Caco-2 (cell line): ENCODE data around the gene REEP6. TPM values are rescaled to one million over a fixed set of nuclear protein-coding genes. Genes with fewer than 3 reads are reported as not detected.

Experiments
- BruUV-seq: library from RNA; stranded (reverse); fragments of 400-500 nt; replicated peaks from 2 replicates; lab custom pipeline; 2021; lab: Mats Ljungman, UMichigan
- CTCF ChIA-PET: fragments of 300-600 bp; sonication (Branson Sonifier 250); formaldehyde crosslinking; loops from one replicate; lab custom pipeline; 2022; ENCODE audit warnings: antibody characterized with exemption; lab: Charles Lee
- POLR2A ChIA-PET: fragments of 300-600 bp; sonication (Branson Sonifier 250); formaldehyde crosslinking; loops from one replicate; lab custom pipeline; 2022; ENCODE audit warnings: antibody characterized with exemption; lab: Charles Lee
- DNase-seq, 2 experiments: peaks; one replicate each; pipeline versions ENCODE4 v3.0.0 to v3.0.0-alpha.2; 2020 to 2022
- H3K27me3 ChIP-seq: replicated peaks from 2 replicates; pipeline ENCODE4 v1.6.0; 2011; ENCODE audit warnings: low read length; ENCODE audit not compliant: control insufficient read depth, insufficient read depth
- H3K36me3 ChIP-seq: 2 replicates; pipeline ENCODE4 v1.5.1; 2011; ENCODE audit warnings: low read length; ENCODE audit not compliant: control insufficient read depth, insufficient read depth
- H3K4me1 ChIP-seq: fragments of 250-450 bp; sonication (Bioruptor Pico); 2 replicates; pipeline ENCODE4 v1.5.1; 2020; ENCODE audit warnings: mild to moderate bottlenecking
- H3K4me3 ChIP-seq: 2 replicates; pipeline ENCODE4 v1.5.1; 2011; ENCODE audit warnings: low read depth, mild to moderate bottlenecking, control low read depth, low read length
- H3K9me3 ChIP-seq: fragments of 250-450 bp; sonication (Bioruptor Pico); 2 replicates; pipeline ENCODE4 v1.5.1; 2020; ENCODE audit warnings: mild to moderate bottlenecking, moderate library complexity
- H3K27ac Mint-ChIP-seq: one replicate; pipeline ENCODE4 v1.8.0; 2022; ENCODE audit warnings: mixed read lengths; ENCODE audit not compliant: unreplicated experiment
- H3K27me3 Mint-ChIP-seq: one replicate; pipeline ENCODE4 v1.8.0; 2022; ENCODE audit warnings: mixed read lengths; ENCODE audit not compliant: insufficient read depth, unreplicated experiment
- H3K36me3 Mint-ChIP-seq: one replicate; pipeline ENCODE4 v1.8.0; 2022; ENCODE audit warnings: mild to moderate bottlenecking, mixed read lengths; ENCODE audit not compliant: insufficient read depth, unreplicated experiment
- H3K4me1 Mint-ChIP-seq: one replicate; pipeline ENCODE4 v1.8.0; 2022; ENCODE audit warnings: low read depth, mixed read lengths; ENCODE audit not compliant: unreplicated experiment
- H3K4me3 Mint-ChIP-seq: one replicate; pipeline ENCODE4 v1.8.0; 2022; ENCODE audit warnings: mild to moderate bottlenecking, moderate library complexity, mixed read lengths; ENCODE audit not compliant: unreplicated experiment
- H3K9me3 Mint-ChIP-seq: one replicate; pipeline ENCODE4 v1.8.0; 2022; ENCODE audit warnings: mixed read lengths; ENCODE audit not compliant: unreplicated experiment
- intact Hi-C: fragments of 100-400 bp; cut with micrococcal nuclease; formaldehyde crosslinking; loops from one replicate; pipeline ENCODE4 v1.10.0; 2022; ENCODE audit not compliant: unreplicated experiment
- total RNA-seq: library from RNA; stranded (reverse); gene quantifications from 2 replicates; pipeline ENCODE4 v1.2.3, GENCODE V29; 2022
- TF ChIP-seq, protein P1 (sequence below), 2 experiments: fragments of 200-600 bp in 1 of 2; IDR thresholded peaks; 1 replicate in 1 of 2; 2 replicates in 1 of 2; pipeline versions ENCODE4 v1.5.1 to v1.8.0; 2011 to 2022; ENCODE audit warnings: antibody characterized with exemption in 1 of 2, control low read depth in 1 of 2, inconsistent platforms in 1 of 2, low read depth in 1 of 2, low read length in 1 of 2, mild to moderate bottlenecking in 1 of 2, moderate library complexity in 1 of 2; ENCODE audit not compliant: insufficient read depth in 1 of 2, severe bottlenecking in 1 of 2, unreplicated experiment in 1 of 2

Gene REEP6
- total RNA-seq, 1 experiment from 2014 or later, result 50.2 TPM

DNA sequence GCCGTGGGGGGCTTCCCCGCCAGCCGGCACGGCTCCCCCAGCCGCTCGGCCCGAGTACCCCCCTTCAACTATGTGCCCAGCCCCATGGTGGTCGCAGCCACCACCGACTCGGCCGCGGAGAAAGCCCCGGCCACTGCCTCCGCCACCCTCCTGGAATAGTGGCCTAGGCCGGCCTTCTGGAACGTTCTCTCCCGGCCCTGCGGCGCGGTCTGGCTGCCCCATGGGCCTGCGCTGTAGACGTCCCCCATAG lies 21.0 kb upstream of the REEP6 start:
- CTCF ChIA-PET, result no interaction called here
- H3K9me3 Mint-ChIP-seq, result no peaks in the 10 kb centered on the region
- no peak for DNase-seq
- H3K4me1 Mint-ChIP-seq, result peaks cover 4% of the 10 kb centered on the region
- H3K4me3 Mint-ChIP-seq, result peak overlapping the region; percentile 89
- H3K9me3 ChIP-seq, result no peaks in the 10 kb centered on the region
- POLR2A ChIA-PET, result no interaction called here
- H3K27me3 ChIP-seq, result no peaks in the 10 kb centered on the region
- H3K27ac Mint-ChIP-seq, result peak overlapping the region; percentile 90
- H3K36me3 ChIP-seq, result no peaks in the 10 kb centered on the region
- H3K36me3 Mint-ChIP-seq, result peaks cover 46% of the 10 kb centered on the region
- peak overlapping the region; percentile 65 for H3K4me3 ChIP-seq
- intact Hi-C loops, result loop anchor here (2.0 to 5.0 kb wide), 2 partner anchors 39 to 63 kb away; partner anchors contain the start of gene DAZAP1
- no TSS peak for BruUV-seq
- TF ChIP-seq, protein P1, sequence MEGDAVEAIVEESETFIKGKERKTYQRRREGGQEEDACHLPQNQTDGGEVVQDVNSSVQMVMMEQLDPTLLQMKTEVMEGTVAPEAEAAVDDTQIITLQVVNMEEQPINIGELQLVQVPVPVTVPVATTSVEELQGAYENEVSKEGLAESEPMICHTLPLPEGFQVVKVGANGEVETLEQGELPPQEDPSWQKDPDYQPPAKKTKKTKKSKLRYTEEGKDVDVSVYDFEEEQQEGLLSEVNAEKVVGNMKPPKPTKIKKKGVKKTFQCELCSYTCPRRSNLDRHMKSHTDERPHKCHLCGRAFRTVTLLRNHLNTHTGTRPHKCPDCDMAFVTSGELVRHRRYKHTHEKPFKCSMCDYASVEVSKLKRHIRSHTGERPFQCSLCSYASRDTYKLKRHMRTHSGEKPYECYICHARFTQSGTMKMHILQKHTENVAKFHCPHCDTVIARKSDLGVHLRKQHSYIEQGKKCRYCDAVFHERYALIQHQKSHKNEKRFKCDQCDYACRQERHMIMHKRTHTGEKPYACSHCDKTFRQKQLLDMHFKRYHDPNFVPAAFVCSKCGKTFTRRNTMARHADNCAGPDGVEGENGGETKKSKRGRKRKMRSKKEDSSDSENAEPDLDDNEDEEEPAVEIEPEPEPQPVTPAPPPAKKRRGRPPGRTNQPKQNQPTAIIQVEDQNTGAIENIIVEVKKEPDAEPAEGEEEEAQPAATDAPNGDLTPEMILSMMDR (IDR thresholded peaks at IDR 0.05; ENCODE audit: insufficient read depth in 1 of 2, low read depth in 1 of 2, low read length in 1 of 2, severe bottlenecking in 1 of 2, unreplicated experiment in 1 of 2), result no peak
- no peaks in the 10 kb centered on the region for H3K27me3 Mint-ChIP-seq
- peaks cover 15% of the 10 kb centered on the region for H3K4me1 ChIP-seq

GRCh38 chr19:1470305-1471009 lies 20.5 kb upstream of the REEP6 start:
- H3K4me3 ChIP-seq, result peak overlapping the region; percentile 65
- H3K36me3 Mint-ChIP-seq, result peaks cover 46% of the 10 kb centered on the region
- BruUV-seq, result no TSS peak
- H3K9me3 Mint-ChIP-seq, result no peaks in the 10 kb centered on the region
- ChIA-PET CTCF (no interaction called here), POLR2A (no interaction called here)
- peaks cover 4% of the 10 kb centered on the region for H3K4me1 Mint-ChIP-seq
- H3K27me3 ChIP-seq, result no peaks in the 10 kb centered on the region
- H3K27ac Mint-ChIP-seq, result peak overlapping the region; percentile 90
- H3K27me3 Mint-ChIP-seq, result no peaks in the 10 kb centered on the region
- peak overlapping the region; percentile 89 for H3K4me3 Mint-ChIP-seq
- H3K9me3 ChIP-seq, result no peaks in the 10 kb centered on the region
- intact Hi-C loops, result loop anchor here (2.0 to 5.0 kb wide), 2 partner anchors 38 to 63 kb away; partner anchors contain the start of gene DAZAP1
- DNase-seq, result peak; percentile 78 to 81
- H3K4me1 ChIP-seq, result peaks cover 15% of the 10 kb centered on the region
- TF ChIP-seq, protein P1 (IDR thresholded peaks at IDR 0.05; ENCODE audit: insufficient read depth in 1 of 2, low read depth in 1 of 2, low read length in 1 of 2, severe bottlenecking in 1 of 2, unreplicated experiment in 1 of 2), result no peak
- H3K36me3 ChIP-seq, result no peaks in the 10 kb centered on the region

DNA sequence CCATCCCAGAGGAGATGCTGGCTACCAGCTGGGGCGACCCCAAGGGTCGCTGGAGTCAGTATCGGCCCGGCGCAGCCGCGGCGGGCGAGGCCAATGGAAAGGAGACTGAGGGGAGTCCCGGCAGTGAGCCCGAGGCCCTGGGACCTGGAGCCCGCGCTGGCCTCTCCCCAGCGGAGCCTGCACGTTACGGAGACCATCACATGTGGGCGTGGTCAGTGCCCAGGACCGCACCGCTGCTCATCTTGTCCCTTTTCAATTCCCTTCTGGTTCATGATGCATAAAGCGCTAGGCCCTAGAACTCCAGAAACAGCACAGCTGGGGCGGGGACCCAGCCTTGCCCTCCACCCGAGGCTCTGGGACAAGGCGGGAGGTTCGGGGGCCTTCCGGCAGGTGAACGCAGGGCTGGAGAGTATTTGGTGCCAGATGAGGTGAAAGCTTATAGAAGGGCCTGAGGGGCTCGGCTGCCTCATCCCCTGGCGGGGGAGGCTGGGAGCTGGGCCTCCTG lies 19.9 kb upstream of the REEP6 start:
- peak overlapping the region; percentile 89 for H3K4me3 Mint-ChIP-seq
- Histone ChIP-seq H3K4me1 (peaks cover 15% of the 10 kb centered on the region), H3K9me3 (no peaks in the 10 kb centered on the region), H3K27me3 (no peaks in the 10 kb centered on the region), H3K36me3 (no peaks in the 10 kb centered on the region), H3K4me3 (peak overlapping the region; percentile 65)
- intact Hi-C loops, result loop anchor here (2.0 to 5.0 kb wide), 2 partner anchors 38 to 64 kb away; partner anchors contain the start of gene DAZAP1
- no peak overlapping the region for H3K27ac Mint-ChIP-seq
- H3K36me3 Mint-ChIP-seq, result peaks cover 46% of the 10 kb centered on the region
- H3K4me1 Mint-ChIP-seq, result peaks cover 4% of the 10 kb centered on the region
- no peaks in the 10 kb centered on the region for H3K27me3 Mint-ChIP-seq
- BruUV-seq, result no TSS peak
- no peaks in the 10 kb centered on the region for H3K9me3 Mint-ChIP-seq
- ChIA-PET POLR2A (no interaction called here), CTCF (interaction anchor here (0.7 to 0.9 kb wide), 2 partner anchors 75 to 120 kb away, joined by 3 to 5 read pairs; no protein-coding TSS in a partner anchor)
- peak; percentile 71 to 77 for DNase-seq
- TF ChIP-seq, protein P1 (IDR thresholded peaks at IDR 0.05; ENCODE audit: insufficient read depth in 1 of 2, low read depth in 1 of 2, low read length in 1 of 2, severe bottlenecking in 1 of 2, unreplicated experiment in 1 of 2), result peak in 1 of 2 experiments; percentile 43
